Endothelial cell of umbilical vein (primary cell): ENCODE measurements around the gene AICDA. TPM values are rescaled to one million over a fixed set of nuclear protein-coding genes. Genes with fewer than 3 reads are reported as not detected.

Experiments
- BruUV-seq: library from RNA; stranded (reverse); fragments of 400-500 nt; replicated peaks from 2 replicates; lab custom pipeline; 2021; lab: Mats Ljungman, UMichigan
- CTCF ChIA-PET: fragments of 300-600, 350-600 bp; sonication (Branson Sonifier 250); formaldehyde crosslinking; loops from one replicate; lab custom pipeline; 2021; ENCODE audit warnings: antibody characterized with exemption, inconsistent platforms; lab: Charles Lee
- POLR2A ChIA-PET: fragments of 300-600, 350-600 bp; sonication (Branson Sonifier 250); formaldehyde crosslinking; loops from one replicate; lab custom pipeline; 2021; ENCODE audit warnings: antibody characterized with exemption, inconsistent platforms; lab: Charles Lee
- DNase-seq: peaks from one replicate; pipeline ENCODE4 v3.0.0-alpha.2; 2011; ENCODE audit warnings: low read depth, low spot score
- FAIRE-seq: peaks from 2 replicates; lab custom pipeline; 2011; peaks lifted over from hg19 to GRCh38; lab: Jason Lieb, UNC
- H2AFZ ChIP-seq: 2 replicates; pipeline ENCODE4 v1.6.0; 2012; ENCODE audit warnings: low read depth, low read length, control low read depth, inconsistent platforms
- H3K27ac ChIP-seq: 2 replicates; pipeline ENCODE4 v1.5.1; 2011; ENCODE audit warnings: low read depth, mild to moderate bottlenecking, control low read depth, low read length, moderate library complexity; ENCODE audit not compliant: insufficient read depth
- H3K27me3 ChIP-seq, 2 experiments: 2 replicates each; pipeline versions ENCODE4 v1.6.0 to v1.6.1; 2011; ENCODE audit warnings: low read length in 2 of 2, mixed read lengths in 1 of 2; ENCODE audit not compliant: control insufficient read depth in 2 of 2, insufficient read depth in 2 of 2
- H3K36me3 ChIP-seq, 2 experiments: 2 replicates in 1 of 2; 3 replicates in 1 of 2; pipeline ENCODE4 v1.5.1; 2011; ENCODE audit warnings: low read length in 2 of 2, mild to moderate bottlenecking in 1 of 2, moderate library complexity in 1 of 2; ENCODE audit not compliant: control insufficient read depth in 2 of 2, insufficient read depth in 2 of 2; ENCODE audit errors: extremely low read depth in 1 of 2
- H3K4me1 ChIP-seq: 3 replicates; pipeline ENCODE4 v1.5.1; 2011; ENCODE audit warnings: mild to moderate bottlenecking, low read length; ENCODE audit not compliant: control insufficient read depth, insufficient read depth; ENCODE audit errors: extremely low read depth
- H3K4me2 ChIP-seq: 2 replicates; pipeline ENCODE4 v1.6.1; 2011; ENCODE audit warnings: low read length, control low read depth, mixed read lengths; ENCODE audit not compliant: insufficient read depth
- H3K4me3 ChIP-seq, 3 experiments: fragments of 200-600 bp in 1 of 3; sonication (generic), shearing (Covaris generic) in 1 of 3; replicated peaks in 1 of 3; 2 replicates each; pipeline ENCODE4 v1.5.1; 2011 to 2016; ENCODE audit warnings: control low read depth in 3 of 3, low read length in 3 of 3, mild to moderate bottlenecking in 2 of 3, inconsistent platforms in 1 of 3, low read depth in 1 of 3, moderate library complexity in 1 of 3; ENCODE audit not compliant: insufficient read depth in 1 of 3
- H3K79me2 ChIP-seq: 2 replicates; pipeline ENCODE4 v1.6.0; 2012; ENCODE audit warnings: low read length, inconsistent platforms; ENCODE audit not compliant: control insufficient read depth, insufficient read depth
- H3K9ac ChIP-seq: replicated peaks from 2 replicates; pipeline ENCODE3; 2011; ENCODE audit warnings: low read length, control low read depth; ENCODE audit not compliant: insufficient read depth; ENCODE audit errors: extremely low read depth
- H3K9me1 ChIP-seq: replicated peaks from 3 replicates; pipeline ENCODE4 v1.6.0; 2011; ENCODE audit warnings: mild to moderate bottlenecking, low read length; ENCODE audit not compliant: control insufficient read depth, insufficient read depth; ENCODE audit errors: extremely low read depth
- H3K9me3 ChIP-seq: replicated peaks from 2 replicates; pipeline ENCODE4 v1.5.1; 2012; ENCODE audit warnings: low read length, inconsistent platforms; ENCODE audit not compliant: control insufficient read depth, insufficient read depth
- H4K20me1 ChIP-seq: replicated peaks from 2 replicates; pipeline ENCODE3; 2011; ENCODE audit warnings: mild to moderate bottlenecking, low read length; ENCODE audit not compliant: control insufficient read depth, insufficient read depth; ENCODE audit errors: extremely low read depth
- EZH2 ChIP-seq: IDR thresholded peaks from 2 replicates; pipeline ENCODE4 v1.6.1; 2012; ENCODE audit warnings: borderline replicate concordance, low read depth, mild to moderate bottlenecking, moderate library complexity, low read length, inconsistent platforms; ENCODE audit not compliant: severe bottlenecking
- JUN ChIP-seq: IDR thresholded peaks from 2 replicates; pipeline ENCODE4 v1.6.1; 2011; ENCODE audit warnings: borderline replicate concordance, low read depth; ENCODE audit not compliant: insufficient read length, insufficient read depth
- dilution Hi-C: fragments of 300-500 bp; cut with MboI; formaldehyde crosslinking; loops from one replicate; pipeline ENCODE4 v1.15.0; 2019; ENCODE audit warnings: low sequenced_read_pairs; ENCODE audit not compliant: extremely low pct_ligation_motif_present
- intact Hi-C: fragments of 100-400 bp; cut with micrococcal nuclease; formaldehyde crosslinking; loops from one replicate; pipeline ENCODE4 v1.10.0; 2022
- polyA plus RNA-seq, 4 experiments: library from polyadenylated mRNA; depleted of rRNA in 3 of 4; stranded (reverse) in 3 of 4; unstranded in 1 of 4; fragments of >200 nt; gene quantifications; 2 replicates each; pipeline versions ENCODE4 v1.2.1 to v1.2.3, GENCODE V29; 2011 to 2012; ENCODE audit warnings: missing spikeins in 1 of 4
- total RNA-seq: library from RNA; stranded (reverse); gene quantifications from 2 replicates; pipeline ENCODE4 v1.2.3, GENCODE V29; 2021
- TF ChIP-seq, protein P1 (sequence below): IDR thresholded peaks from 2 replicates; pipeline ENCODE4 v1.6.1; 2011; ENCODE audit not compliant: insufficient read depth, insufficient read length
- TF ChIP-seq, protein P2 (sequence below), 2 donors: IDR thresholded peaks; 1 replicate in 1 of 2; 2 replicates in 1 of 2; pipeline ENCODE4 v1.5.1; 2011; ENCODE audit warnings: low read length in 2 of 2, mild to moderate bottlenecking in 2 of 2, moderate library complexity in 2 of 2, control low read depth in 1 of 2, inconsistent platforms in 1 of 2, low read depth in 1 of 2; ENCODE audit not compliant: insufficient read depth in 1 of 2; ENCODE audit errors: extremely low read depth in 1 of 2

AICDA gene
- total and polyA plus RNA-seq, 2 donors (not counting 3 experiments of a cell fraction or from before 2014, with no cell fraction given): not detected

DNA sequence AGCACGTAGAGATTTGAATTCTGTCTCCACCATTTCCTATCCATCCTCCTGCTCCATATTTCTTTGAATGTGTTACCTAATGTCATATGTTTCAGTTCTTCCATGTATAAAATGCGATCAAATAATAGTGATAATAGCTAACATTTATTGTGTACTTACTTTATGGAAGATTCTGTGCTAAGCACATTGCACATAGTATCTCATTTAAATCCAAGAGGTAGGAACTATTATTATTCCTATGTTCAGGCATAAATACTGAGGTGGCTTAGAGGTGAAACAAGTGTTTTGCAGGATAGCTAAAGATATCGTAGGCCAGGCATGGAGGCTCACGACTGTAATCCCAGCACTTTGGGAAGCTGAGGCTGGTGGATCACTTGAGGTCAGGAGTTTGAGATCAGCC, 17.5 kb upstream of the AICDA start:
- H3K4me2 ChIP-seq: no peak overlapping the region
- POLR2A ChIA-PET: no interaction called here

More for the DNA sequence above, 17.5 kb upstream of the AICDA start:
- Histone ChIP-seq H3K27me3 (peaks cover 4 to 9% of the 10 kb centered on the region in 2 experiments), H3K9me1 (no peaks in the 10 kb centered on the region), H3K9ac (no peak overlapping the region), H3K27ac (no peak overlapping the region), H3K9me3 (no peaks in the 10 kb centered on the region), H3K4me1 (no peaks in the 10 kb centered on the region), H2AFZ (no peak overlapping the region), H3K4me3 (no peak overlapping the region), H4K20me1 (no peaks in the 10 kb centered on the region), H3K36me3 (no peaks in the 10 kb centered on the region), H3K79me2 (no peaks in the 10 kb centered on the region)
- dilution Hi-C loops (no loop called here), intact Hi-C loops (no loop called here)
- TF ChIP-seq, protein P1, sequence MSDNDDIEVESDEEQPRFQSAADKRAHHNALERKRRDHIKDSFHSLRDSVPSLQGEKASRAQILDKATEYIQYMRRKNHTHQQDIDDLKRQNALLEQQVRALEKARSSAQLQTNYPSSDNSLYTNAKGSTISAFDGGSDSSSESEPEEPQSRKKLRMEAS: no peak
- TF ChIP-seq, protein P2, sequence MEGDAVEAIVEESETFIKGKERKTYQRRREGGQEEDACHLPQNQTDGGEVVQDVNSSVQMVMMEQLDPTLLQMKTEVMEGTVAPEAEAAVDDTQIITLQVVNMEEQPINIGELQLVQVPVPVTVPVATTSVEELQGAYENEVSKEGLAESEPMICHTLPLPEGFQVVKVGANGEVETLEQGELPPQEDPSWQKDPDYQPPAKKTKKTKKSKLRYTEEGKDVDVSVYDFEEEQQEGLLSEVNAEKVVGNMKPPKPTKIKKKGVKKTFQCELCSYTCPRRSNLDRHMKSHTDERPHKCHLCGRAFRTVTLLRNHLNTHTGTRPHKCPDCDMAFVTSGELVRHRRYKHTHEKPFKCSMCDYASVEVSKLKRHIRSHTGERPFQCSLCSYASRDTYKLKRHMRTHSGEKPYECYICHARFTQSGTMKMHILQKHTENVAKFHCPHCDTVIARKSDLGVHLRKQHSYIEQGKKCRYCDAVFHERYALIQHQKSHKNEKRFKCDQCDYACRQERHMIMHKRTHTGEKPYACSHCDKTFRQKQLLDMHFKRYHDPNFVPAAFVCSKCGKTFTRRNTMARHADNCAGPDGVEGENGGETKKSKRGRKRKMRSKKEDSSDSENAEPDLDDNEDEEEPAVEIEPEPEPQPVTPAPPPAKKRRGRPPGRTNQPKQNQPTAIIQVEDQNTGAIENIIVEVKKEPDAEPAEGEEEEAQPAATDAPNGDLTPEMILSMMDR (IDR thresholded peaks at IDR 0.05; ENCODE audit: extremely low read depth in 1 of 2, insufficient read depth in 1 of 2, low read depth in 1 of 2, low read length in 2 of 2): no peak
- TF ChIP-seq EZH2: no peak
- no peak for TF ChIP-seq JUN
- FAIRE-seq: no peak
- BruUV-seq: no TSS peak
- CTCF ChIA-PET: interaction anchor here (1.0 to 3.9 kb wide), 2 partner anchors 86 to 420 kb away, joined by 3 to 20 read pairs; no protein-coding TSS in a partner anchor
- DNase-seq: no peak
